ENCODE measurements around the gene RBP5.

DNA sequence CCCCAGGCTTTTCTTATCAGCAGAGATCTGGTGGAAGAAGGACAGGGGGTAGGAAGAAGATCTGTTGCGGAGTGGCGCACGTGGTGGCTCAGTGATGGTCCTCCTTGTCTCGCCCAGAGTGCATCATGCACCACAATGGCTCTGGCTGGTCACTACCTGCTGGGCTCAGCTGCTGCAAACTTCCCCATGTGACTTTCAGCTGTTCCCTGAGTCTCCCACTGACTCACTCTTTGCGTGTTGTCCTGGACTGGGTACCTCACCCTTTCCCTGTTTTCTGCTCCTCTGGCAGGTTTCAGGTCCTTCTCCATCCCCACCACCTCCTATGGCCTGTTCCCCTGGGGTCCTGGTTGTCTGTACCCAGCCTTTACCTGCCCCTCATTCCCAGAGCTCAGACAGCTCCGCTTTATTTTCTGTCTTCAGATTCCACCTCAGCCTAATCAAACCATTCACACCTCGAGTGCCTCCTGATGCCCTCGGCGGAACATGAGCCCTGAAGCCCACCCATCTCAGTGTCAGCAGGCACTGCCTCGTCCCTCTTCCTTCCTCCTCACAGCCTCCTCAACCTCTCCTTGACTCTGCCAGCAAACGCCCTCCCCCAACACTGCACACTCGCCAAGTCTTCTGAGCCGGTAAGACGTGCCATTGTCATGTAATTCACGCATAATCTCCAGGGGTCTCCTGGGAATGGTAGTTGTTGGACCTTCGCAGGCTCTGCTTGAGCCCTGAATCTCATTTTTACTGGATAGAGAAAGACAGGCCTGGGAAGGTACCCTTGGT is 38.3 kb downstream of the RBP5 start:
- TF ChIP-seq, protein P1, sequence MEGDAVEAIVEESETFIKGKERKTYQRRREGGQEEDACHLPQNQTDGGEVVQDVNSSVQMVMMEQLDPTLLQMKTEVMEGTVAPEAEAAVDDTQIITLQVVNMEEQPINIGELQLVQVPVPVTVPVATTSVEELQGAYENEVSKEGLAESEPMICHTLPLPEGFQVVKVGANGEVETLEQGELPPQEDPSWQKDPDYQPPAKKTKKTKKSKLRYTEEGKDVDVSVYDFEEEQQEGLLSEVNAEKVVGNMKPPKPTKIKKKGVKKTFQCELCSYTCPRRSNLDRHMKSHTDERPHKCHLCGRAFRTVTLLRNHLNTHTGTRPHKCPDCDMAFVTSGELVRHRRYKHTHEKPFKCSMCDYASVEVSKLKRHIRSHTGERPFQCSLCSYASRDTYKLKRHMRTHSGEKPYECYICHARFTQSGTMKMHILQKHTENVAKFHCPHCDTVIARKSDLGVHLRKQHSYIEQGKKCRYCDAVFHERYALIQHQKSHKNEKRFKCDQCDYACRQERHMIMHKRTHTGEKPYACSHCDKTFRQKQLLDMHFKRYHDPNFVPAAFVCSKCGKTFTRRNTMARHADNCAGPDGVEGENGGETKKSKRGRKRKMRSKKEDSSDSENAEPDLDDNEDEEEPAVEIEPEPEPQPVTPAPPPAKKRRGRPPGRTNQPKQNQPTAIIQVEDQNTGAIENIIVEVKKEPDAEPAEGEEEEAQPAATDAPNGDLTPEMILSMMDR (conservative IDR thresholded peaks at IDR 0.05 in 1 of 2, IDR thresholded peaks at IDR 0.05 in 1 of 2; ENCODE audit: low read depth in 1 of 2, low read length in 2 of 2) = no peak
- TF ChIP-seq EZH2 (IDR thresholded peaks at IDR 0.05; ENCODE audit: low read length, missing control alignments) = no peak

Data from fibroblast of lung (primary cell).